GM19025 (cell line): ENCODE measurements around the gene DEPDC4.
"Not testable (repeated sequence)": the region's sequence is repeated elsewhere in the genome, so short reads cannot be mapped to it uniquely, and the experiment has no call there.

Source experiments
- ATAC-seq: cut with Tn5 transposase; IDR thresholded peaks from one replicate; pipeline ENCODE4 v1.9.1; 2021; ENCODE audit warnings: mild to moderate bottlenecking, low read depth, moderate library complexity; ENCODE audit not compliant: unreplicated experiment

Gene DEPDC4

DNA sequence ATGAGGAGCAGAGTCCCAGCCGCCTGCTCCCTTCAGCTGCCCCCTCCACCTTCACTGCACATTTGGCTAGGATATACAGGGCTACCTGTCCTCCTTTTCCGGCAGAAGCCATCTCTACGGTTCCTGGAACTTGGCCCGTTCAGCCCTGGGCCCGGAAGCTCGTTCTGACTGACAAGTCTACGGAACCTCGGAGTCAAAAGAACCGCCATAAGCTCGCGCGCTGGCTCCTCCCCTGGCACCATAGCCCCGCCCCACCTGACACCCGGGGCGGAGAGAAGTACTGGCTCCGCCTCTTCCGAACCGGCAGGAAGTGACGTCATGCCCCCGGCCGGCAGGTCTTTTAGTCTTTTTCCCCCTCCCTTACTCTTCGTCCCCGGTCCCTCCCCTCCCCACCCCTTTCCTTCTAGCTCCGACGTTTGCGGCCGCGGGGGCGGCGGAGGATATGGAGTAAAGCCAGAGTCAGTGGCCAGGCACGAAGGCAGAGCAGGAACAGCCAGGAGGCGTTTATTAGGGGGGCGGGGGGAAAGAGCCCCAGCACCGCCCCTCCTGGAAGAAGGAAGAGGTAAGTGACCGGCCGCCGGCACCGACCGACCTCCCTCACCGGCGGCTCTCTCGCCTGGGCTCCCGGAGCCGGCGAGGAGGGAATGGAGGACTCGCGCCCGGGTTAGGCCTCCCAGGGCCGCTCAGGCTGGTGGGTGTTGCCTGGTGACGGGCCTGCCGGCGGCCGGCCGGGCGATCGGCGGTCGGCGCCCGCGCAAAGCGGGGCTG is at the start of gene DEPDC4, which contains the start of gene SCYL2:
Gene DEPDC4 (minus strand): TSS at position 245 of the 768 bp plus-strand sequence. CDS start 3 bp downstream, at position 242.
Gene SCYL2 (plus strand): TSS at position 343 of the 768 bp plus-strand sequence. CDS start 15,794 bp downstream, outside the sequence.
- ATAC-seq: peak; percentile 86

DNA sequence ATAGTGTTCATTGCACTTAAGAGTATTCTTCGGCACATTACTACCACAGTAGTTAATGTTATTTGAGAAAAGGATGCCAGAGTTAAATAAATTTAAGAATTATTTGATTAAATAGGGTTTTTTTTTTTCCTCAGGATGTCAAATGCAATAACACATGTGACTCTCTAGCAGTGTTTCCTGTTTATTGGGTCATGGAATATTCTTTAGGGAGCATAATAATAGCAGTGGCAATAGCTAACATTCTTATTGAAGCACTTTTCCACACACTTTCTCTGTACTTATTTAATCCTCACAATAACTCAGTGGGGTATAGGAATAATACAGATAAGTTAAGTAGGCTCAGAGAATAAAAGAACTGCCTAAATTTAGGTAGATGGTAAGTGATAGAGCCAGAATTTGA is 44.4 kb upstream of the DEPDC4 start:
- no peak for ATAC-seq

DNA sequence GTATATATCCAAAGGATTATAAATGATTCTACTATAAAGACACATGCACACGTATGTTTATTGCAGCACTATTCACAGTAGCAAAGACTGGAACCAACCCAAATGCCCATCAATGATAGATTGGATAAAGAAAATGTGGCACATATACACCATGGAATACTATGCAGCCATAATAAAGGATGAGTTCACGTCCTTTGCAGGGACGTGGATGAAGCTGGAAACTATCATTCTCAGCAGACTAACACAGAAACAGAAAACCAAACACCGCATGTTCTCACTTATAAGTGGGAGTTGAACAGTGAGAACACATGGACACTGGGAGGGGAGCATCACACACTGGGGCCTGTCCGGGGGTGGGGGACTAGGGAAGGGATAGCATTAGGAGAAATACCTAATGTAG is 41.3 kb upstream of the DEPDC4 start:
- not testable (repeated sequence) for ATAC-seq

DNA sequence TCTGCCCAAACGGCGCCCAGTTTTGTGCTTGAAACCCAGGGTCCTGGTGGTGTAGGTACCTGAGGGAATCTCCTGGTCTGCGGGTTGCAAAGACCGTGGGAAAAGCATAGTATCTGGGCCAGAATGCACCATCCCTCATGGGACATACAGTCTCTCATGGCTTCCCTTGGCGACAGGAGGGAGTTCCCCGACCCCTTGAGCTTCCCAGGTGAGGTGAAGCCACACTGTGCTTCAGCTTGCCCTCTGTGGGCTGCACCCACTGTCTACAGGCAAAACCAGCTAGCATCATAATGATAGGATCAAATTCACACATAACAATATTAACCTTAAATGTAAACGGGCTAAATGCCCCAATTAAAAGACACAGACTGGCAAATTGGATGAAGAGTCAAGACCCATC is 37.5 kb upstream of the DEPDC4 start:
- ATAC-seq: not testable (repeated sequence)

DNA sequence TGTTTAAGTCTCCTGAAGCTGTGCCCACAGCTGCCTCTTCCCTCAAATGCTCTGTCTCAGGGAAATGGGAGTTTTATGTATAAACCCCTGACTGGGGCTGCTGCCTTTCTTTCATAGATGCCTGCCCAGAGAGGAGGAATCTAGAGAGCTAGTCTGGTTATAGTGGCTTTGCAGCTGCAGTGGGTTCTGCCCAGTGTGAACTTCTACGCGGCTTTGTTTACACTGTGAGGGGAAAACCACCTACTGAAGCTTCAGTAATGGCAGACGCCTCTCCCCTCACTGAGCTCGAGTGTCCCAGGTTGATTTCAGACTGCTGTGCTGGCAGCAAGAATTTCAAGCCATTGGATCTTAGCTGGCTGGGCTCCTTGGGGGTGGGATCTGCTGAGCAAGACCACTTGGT is 37.0 kb upstream of the DEPDC4 start:
- no peak for ATAC-seq

DNA sequence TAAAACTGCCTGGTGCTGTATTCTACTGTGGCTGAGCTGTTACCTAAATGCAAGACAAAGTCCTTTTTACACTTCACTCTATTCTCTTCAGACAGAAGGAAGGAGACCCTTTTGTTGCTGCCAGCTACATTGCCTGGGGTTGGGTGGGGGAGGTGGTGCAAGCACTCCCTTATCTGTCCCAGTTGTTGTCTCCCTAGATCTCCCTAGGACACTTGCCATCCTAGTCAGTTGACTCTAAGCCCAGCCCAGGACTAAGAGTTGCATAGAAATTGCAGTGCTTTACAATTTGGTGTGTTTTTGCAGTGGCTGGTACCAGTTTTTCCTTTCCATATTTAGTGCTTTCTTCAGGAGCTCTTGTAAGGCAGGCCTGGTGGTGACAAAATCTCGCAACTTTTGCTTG is 35.2 kb upstream of the DEPDC4 start:
- ATAC-seq: no peak

DNA sequence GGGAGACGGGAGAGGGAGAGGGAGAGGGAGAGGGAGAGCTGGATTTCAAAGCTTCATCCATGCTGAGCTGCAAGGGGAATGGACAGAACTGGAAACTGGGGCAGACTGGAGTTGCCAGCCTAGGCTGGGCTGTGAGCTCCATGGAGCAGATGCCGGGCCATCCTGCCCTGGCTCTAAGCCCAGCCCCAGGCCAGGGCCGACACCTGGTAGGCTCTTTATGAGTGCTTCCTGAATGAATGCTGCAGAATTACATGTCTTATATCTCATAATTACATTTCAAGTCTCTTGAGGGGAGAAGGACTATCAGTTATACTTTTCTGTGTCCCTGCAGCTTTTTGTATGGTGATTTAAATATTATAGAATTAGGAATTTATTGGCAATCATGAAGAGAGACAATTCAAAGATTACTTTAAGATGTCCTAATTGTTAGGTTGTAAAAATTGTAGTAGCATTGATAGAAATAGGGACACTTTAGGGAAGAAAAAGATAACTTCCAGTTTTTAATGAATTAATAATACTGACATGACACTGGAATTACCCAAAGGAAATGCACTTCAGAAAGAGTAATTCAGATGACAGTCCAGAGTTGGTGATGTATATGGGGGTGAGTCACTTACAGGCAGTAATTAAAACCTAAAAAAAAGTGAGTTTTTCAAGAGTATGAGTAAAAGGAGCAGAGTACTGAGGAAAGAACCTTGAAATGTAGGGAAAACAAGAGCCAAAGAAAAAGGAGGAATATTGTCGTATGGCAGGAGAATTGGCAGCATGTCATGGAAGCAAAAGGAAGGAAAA is 29.1 kb upstream of the DEPDC4 start:
- ATAC-seq: no peak

DNA sequence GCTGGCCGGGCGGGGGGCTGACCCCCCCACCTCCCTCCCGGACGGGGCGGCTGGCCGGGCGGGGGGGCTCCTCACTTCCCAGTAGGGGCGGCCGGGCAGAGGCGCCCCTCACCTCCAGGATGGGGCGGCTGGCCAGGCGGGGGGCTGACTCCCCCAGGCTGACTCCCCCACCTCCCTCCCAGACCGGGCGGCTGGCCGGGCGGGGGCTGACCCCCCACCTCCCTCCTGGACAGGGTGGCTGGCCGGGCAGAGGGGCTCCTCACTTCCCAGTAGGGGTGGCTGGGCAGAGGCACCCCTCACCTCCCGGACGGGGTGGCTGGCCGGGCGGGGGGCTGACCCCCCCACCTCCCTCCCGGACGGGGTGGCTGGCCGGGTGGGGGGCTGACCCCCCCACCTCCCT is 27.5 kb upstream of the DEPDC4 start:
- not testable (repeated sequence) for ATAC-seq

DNA sequence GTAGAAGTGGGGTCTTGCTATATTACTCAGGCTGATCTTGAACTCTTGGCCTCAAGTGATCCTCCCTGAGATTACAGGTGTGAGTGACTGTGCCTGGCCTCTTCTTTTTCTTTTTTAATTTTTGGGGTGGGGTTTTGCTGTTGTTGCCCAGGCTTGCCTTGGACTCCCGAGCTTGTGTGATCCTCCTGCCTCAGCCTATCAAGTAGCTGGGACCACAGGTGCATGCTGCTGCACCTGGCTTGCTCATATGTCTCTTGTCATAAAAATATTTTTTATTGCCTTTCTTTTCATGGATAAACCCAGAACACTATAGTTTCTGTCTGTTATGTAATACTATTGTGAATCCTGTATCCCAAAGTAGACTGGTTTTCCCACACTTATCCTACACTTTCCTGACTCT is 26.1 kb upstream of the DEPDC4 start:
- ATAC-seq: no peak

DNA sequence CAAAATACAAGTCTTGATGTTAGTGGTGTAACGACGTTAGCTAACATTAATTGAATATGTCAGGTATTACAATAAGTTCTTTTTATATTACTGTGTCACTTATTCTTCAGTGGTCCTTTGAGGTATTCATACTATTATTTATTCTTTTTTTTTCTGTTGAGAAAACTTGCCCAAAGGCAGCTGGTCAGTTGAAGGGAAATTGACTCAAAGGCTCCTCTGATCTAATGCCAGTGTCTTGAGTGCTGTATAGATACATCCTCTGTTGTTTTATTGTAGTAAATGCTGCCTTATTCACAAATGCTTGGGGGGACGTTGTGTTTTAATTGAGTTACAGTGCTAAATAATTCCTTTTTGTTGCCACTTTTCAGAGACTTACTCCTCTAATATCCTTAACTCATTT is 23.1 kb upstream of the DEPDC4 start:
- ATAC-seq: no peak

DNA sequence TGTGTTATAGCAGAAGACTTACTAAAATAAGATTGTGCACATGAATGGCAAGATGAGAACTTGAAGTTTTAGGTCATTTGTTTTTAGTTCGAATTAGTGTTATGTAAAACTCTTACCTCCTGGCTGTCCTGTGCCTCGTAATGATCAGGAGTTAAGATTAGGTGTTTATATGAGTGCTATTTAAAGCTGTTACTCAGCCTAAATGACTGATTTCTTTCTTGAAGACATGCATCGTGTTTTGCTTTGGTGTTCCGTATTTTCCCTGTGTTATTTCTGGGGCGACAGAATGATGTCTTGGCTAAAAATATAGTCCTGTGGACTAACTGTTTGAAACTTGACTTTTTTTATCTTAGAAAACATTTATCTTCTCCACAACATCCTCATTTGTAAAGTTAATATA is 22.2 kb upstream of the DEPDC4 start:
- no peak for ATAC-seq

DNA sequence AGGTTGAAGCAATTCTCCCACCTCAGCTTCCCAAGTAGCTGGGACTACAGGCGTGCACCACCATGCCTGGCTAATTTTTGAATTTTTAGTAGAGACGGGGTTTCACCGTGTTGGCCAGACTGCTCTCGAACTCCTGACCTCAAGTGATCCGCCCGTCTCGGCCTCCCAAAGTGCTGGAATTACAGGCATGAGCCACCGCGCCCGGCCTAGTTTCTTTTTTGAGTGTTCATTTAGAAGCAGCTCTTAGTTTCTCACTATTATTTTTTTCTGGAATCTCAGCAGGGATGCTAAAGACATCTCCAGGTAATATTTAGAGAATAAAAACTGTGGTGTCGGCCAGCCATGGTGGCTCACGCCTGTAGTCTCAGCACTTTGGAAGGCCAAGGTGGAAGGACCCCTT is 17.7 kb upstream of the DEPDC4 start:
- not testable (repeated sequence) for ATAC-seq

DNA sequence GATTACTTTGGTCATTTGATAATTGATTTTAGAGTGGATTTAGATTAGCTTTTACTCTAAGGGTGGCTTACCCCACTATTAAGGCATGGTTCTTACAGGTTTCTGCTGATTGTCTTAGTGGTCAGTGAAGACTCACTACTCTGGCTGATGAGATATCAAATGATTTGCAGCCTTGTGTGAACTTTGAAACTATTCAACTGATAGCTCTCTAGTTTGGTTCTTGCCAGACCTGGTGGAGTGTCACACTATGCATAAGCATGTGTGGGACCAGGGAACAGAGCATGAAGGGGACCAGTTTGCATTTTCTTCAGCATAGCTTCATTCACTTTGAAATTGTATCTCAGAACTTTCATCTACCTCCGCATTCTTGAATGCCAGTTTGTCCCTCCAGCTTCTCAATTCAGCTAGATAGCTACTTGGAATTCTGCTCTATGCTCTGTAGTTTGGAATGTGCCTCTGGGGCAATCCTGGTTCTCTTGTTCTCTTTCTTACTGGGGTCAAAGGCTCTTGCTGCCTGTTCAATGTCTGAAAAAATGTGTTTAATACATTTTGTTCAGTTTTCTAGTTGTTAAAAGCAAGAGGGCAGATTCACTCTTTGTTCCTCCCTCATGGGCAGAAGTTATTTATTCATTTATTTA is 12.8 kb upstream of the DEPDC4 start:
- ATAC-seq: no peak

DNA sequence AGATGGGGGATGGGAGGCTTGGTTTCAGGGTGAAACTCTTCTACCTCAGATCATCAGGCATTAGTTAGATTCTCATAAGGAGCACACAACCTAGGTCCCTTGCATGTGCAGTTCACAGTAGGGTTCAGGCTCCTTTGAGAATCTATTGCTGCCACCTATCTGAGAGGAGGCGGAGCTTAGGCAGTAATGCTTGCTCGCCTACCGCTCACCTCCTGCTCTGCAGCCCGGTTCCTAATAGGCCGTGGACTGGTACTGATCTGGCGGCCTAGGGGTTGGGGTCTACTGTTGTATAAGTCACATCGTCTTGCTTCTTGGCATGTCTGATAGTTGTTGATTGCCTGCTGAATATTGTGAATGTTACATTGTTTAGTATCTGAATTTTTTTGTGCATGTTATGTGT is 12.3 kb upstream of the DEPDC4 start:
- no peak for ATAC-seq

DNA sequence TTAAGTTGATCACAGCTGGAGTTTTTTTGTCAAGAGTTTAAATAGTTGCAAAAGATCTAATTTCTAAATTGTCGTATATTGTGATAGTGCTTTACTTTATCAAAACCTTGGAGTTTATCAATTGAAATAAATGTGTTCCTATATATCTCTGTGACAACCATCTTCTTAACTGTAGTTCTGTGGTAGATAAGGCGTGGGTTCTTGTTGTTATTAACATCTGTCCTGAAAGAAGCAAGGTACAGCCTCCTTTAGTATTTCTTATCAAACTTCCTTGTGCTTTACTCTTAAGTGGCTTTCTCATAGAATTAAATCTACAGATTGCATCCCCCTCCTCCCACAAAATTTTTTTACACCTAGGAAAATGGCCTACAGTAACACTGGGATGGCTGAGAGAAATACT is 7.4 kb upstream of the DEPDC4 start:
- no peak for ATAC-seq

DNA sequence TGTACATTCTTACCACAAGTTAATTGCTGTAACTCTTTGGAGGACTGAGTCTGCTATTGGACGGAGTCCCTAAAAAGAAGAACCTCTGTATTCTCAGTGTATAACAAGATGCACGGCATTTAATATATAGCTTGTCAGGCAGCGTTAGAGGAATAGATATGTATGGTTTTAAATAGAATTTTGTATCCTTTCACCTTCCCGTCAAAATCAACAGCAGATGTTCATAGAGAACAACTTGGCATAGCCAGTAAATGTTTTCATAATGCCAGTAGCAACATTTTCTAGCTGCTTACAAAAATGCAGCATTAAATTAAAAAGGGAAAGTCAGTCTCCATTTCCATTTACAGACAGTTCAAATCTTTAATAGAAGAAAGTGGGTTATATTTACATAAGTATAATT is 6.9 kb upstream of the DEPDC4 start:
- no peak for ATAC-seq

DNA sequence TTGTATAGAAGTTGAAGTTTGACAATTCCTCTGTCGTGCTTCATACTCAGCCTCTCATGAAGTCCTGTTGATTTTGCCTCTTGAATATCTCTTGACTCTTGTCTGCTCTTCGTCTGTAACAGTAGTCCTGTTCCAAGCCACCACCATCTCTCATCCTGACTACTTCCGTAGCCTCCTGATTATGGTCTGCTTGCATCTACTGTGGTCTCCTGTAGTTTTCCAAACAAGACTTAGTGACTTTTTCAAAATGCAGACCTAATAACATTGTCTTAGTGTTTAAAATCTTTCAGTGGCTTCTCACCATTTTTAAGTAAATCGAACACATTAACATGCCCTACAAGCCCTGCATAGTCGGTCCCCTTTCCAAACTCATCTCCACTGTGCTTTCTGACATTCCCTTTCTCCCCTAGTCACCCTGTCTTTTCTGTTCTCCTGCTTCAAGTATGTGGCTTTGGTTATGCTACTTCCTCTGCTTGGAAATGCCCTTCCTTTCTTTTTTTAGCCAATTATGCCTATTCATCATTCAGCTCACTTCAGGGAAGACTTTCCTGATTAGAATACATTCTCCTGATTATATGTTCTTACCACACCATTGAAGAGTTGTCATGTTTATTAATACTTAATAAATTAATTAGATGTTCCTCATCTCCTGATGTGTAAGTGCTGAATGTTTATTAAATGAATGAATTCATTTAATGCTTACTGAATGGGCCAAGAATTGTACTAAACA is 2.1 kb upstream of the DEPDC4 start:
- ATAC-seq: no peak

DNA sequence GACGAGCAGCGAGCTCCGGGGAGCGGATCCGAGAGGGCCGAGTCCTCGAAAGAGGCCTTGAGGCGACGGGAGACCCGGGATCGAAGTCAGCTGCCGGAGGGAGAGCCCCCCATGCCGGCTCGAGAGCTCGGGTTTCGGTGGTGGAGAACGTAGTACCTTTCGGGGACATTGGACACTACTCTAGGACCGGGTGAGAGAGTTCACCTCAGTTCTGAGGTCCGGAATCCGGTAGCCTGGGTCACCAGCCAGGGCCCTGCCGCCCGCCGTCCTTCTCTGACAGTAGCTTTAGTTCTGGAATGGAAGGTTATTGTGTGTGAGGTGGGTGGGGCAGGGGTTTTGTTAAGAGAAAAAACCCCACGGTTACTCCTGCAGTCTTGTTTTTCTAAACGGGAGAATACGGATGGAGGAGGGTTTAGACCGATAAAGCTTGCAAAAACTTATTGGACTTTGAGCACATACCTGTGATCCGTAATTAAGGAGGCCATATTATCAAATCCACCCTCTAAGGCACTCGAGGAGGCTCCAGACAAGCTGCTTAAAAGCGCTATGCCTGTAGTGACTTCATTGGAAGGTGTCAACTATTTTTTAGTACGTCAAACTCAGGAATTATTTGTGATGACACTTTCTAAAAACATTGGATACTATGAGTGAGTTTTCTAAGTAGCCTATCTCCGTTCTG is 863 bp upstream of the DEPDC4 start:
- ATAC-seq: peak; percentile 11

DNA sequence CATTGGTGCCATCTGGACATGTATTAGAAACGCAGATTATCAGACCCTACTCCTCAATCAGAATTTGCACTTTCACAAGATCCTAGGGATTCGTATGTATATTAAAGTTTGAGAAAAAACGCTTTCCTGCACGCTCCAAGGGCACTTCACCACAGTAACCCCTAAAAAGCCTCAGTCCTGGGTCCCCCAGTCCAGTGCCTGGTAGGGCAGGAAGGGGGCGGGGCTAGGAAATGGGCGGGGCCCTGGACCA is 369 bp downstream of the DEPDC4 start:
- ATAC-seq: peak; percentile 79
